GM12878 (cell line): ENCODE data around the gene MGARP. TPM values are rescaled to one million over a fixed set of nuclear protein-coding genes. Genes with fewer than 3 reads are reported as not detected.
A peak's percentile ranks its signal among the peaks of the same experiment; 100 is the strongest.
"Not testable (repeated sequence)": the region's sequence is repeated elsewhere in the genome, so short reads cannot be mapped to it uniquely, and the experiment has no call there.

Experiments used
- ATAC-seq: fragments of 200-7000 bp; cut with Tn5 transposase; 3 replicates; pipeline ENCODE4 v1.9.1; 2020; ENCODE audit warnings: mild to moderate bottlenecking, moderate library complexity
- BruUV-seq: library from RNA; stranded (reverse); fragments of 400-500 nt; replicated peaks from 2 replicates; lab custom pipeline; 2021; lab: Mats Ljungman, UMichigan
- CTCF ChIA-PET: fragments of 300-600 bp; sonication (Branson Sonifier 250); formaldehyde crosslinking; extraction: SDS; loops from one replicate; lab custom pipeline; 2021; ENCODE audit warnings: inconsistent platforms; lab: Yijun Ruan, JAX
- POLR2A ChIA-PET: fragments of 350-600 bp; formaldehyde crosslinking; extraction: SDS; loops from one replicate; lab custom pipeline; 2021; ENCODE audit warnings: inconsistent platforms; lab: Charles Lee
- RAD21 ChIA-PET: fragments of 300-600 bp; sonication (Branson Sonifier 250); formaldehyde crosslinking; loops from one replicate; lab custom pipeline; 2023; ENCODE audit warnings: antibody characterized with exemption; ENCODE audit not compliant: unreplicated experiment; lab: Charles Lee
- SMC1A ChIA-PET: fragments of 300-600 bp; sonication (Branson Sonifier 250); formaldehyde crosslinking; loops from one replicate; lab custom pipeline; 2023; ENCODE audit not compliant: unreplicated experiment, uncharacterized antibody; lab: Charles Lee
- DNase-seq: peaks from one replicate; pipeline ENCODE4 v3.0.0-alpha.2; 2011; ENCODE audit warnings: low read depth, low spot score
- FAIRE-seq: peaks from 3 replicates; lab custom pipeline; 2011; peaks lifted over from hg19 to GRCh38; lab: Jason Lieb, UNC
- H2AFZ ChIP-seq: 2 replicates; pipeline ENCODE4 v1.6.0; 2011; ENCODE audit warnings: low read depth, low read length, control low read depth; ENCODE audit not compliant: control insufficient read depth
- H3K27ac ChIP-seq: 2 replicates; pipeline ENCODE4 v1.5.1; 2011; ENCODE audit warnings: control low read depth; ENCODE audit not compliant: control insufficient read depth, insufficient read depth
- H3K27me3 ChIP-seq, 2 experiments: replicated peaks in 1 of 2; 2 replicates each; pipeline versions ENCODE4 v1.6.0 to v1.6.1; 2011; ENCODE audit warnings: low read length in 1 of 2; ENCODE audit not compliant: control insufficient read depth in 2 of 2, insufficient read depth in 2 of 2
- H3K36me3 ChIP-seq, 2 experiments: 2 replicates each; pipeline ENCODE4 v1.5.1; 2011; ENCODE audit warnings: low read length in 1 of 2; ENCODE audit not compliant: control insufficient read depth in 2 of 2, insufficient read depth in 2 of 2
- H3K4me1 ChIP-seq: 2 replicates; pipeline ENCODE4 v1.6.1; 2011; ENCODE audit warnings: mild to moderate bottlenecking, low read length, moderate library complexity, mixed read lengths; ENCODE audit not compliant: control insufficient read depth, insufficient read depth
- H3K4me2 ChIP-seq: 2 replicates; pipeline ENCODE4 v1.6.0; 2011; ENCODE audit warnings: control low read depth; ENCODE audit not compliant: control insufficient read depth, insufficient read depth
- H3K4me3 ChIP-seq: fragments of 200-600 bp; sonication (generic); 2 replicates; pipeline ENCODE4 v1.5.1; 2016
- H3K79me2 ChIP-seq: 2 replicates; pipeline ENCODE4 v1.6.0; 2011; ENCODE audit warnings: low read length; ENCODE audit not compliant: control insufficient read depth, insufficient read depth
- H3K9ac ChIP-seq: 2 replicates; pipeline ENCODE4 v1.8.0; 2011; ENCODE audit warnings: low read length, control low read depth, mixed read lengths; ENCODE audit not compliant: control insufficient read depth, insufficient read depth
- H3K9me3 ChIP-seq: replicated peaks from 3 replicates; pipeline ENCODE4 v1.5.1; 2011; ENCODE audit warnings: mild to moderate bottlenecking, low read length; ENCODE audit not compliant: control insufficient read depth, insufficient read depth
- H4K20me1 ChIP-seq: 2 replicates; pipeline ENCODE4 v1.6.0; 2011; ENCODE audit not compliant: control insufficient read depth, insufficient read depth
- DPF2 ChIP-seq: fragments of 450-650 bp; IDR thresholded peaks from 2 replicates; pipeline ENCODE4 v1.6.1; 2017; ENCODE audit warnings: mild to moderate bottlenecking
- E2F8 ChIP-seq: fragments of 450-650 bp; IDR thresholded peaks from 2 replicates; pipeline ENCODE4 v1.6.1; 2018; ENCODE audit warnings: mild to moderate bottlenecking, low read depth, moderate library complexity; ENCODE audit not compliant: partially characterized antibody
- MYC ChIP-seq: IDR thresholded peaks from 2 replicates; pipeline ENCODE4 v1.6.1; 2011; ENCODE audit warnings: mild to moderate bottlenecking, low read length, moderate library complexity, inconsistent platforms; ENCODE audit not compliant: insufficient read depth, insufficient replicate concordance, insufficient read length, severe bottlenecking
- SRF ChIP-seq, 2 experiments: IDR thresholded peaks; 2 replicates each; pipeline ENCODE4 v1.6.1; 2011; ENCODE audit warnings: low read depth in 2 of 2, low read length in 2 of 2, mild to moderate bottlenecking in 1 of 2, moderate library complexity in 1 of 2
- YBX1 ChIP-seq: fragments of 450-650 bp; IDR thresholded peaks from 2 replicates; pipeline ENCODE4 v1.6.1; 2016; ENCODE audit warnings: antibody characterized with exemption
- ZNF592 ChIP-seq: fragments of 450-650 bp; IDR thresholded peaks from 2 replicates; pipeline ENCODE4 v1.6.1; 2017; ENCODE audit warnings: mild to moderate bottlenecking, moderate library complexity
- WGBS: methylation state at CpG from one replicate; pipeline ENCODE4 v1.1.6; 2016; ENCODE audit warnings: low lambda C conversion rate; ENCODE audit not compliant: insufficient replicate concordance, insufficient coverage; ENCODE audit errors: missing lambda C conversion rate; 5-methylcytosine and 5-hydroxymethylcytosine counted together
- in situ Hi-C: fragments of 300-500 bp; cut with MboI; formaldehyde crosslinking; loops from 9 replicates; pipeline ENCODE4 v1.14.3; 2018; ENCODE audit warnings: mixed read lengths
- intact Hi-C: fragments of 100-400 bp; cut with micrococcal nuclease; formaldehyde crosslinking; loops from one replicate; pipeline ENCODE4 v1.14.2; 2022; ENCODE audit not compliant: unreplicated experiment
- polyA plus RNA-seq, 11 experiments: library from polyadenylated mRNA; depleted of rRNA in 4 of 11; unstranded in 6 of 11; stranded (reverse) in 5 of 11; fragments of >200 nt; fragmentation: Nextera tagmentation in 4 of 11; fragmentation: Illumina TruSeq in 1 of 11; extraction: Ambion mirVana in 4 of 11; extraction: Trizol in 1 of 11; gene quantifications; 1 replicate in 1 of 11; 2 replicates in 10 of 11; pipeline versions ENCODE4 v1.2.1 to v1.2.3, GENCODE V29; 2011 to 2016; ENCODE audit warnings: inconsistent platforms in 2 of 11, missing spikeins in 2 of 11, low read depth in 1 of 11
- total RNA-seq, 4 experiments: library from RNA; depleted of rRNA in 3 of 4; stranded (reverse); fragments of >200 nt in 3 of 4; fragmentation: Illumina TruSeq in 1 of 4; extraction: Trizol in 1 of 4; gene quantifications; 2 replicates each; pipeline versions ENCODE4 v1.2.1 to v1.2.3, GENCODE V29; 2013 to 2021

MGARP gene
- total and polyA plus RNA-seq, 10 of the 15 experiments (the other 5 are each of a cell fraction or from before 2014, with no cell fraction given) = 0.04 to 0.23 (median 0.08) TPM; not detected in 7

GRCh38 chr4:139322070-139322469 is 42.0 kb upstream of the MGARP start:
- in situ Hi-C loops = loop anchor here (25.0 kb wide), 1 partner anchor 1110 kb away; no protein-coding TSS in a partner anchor
- intact Hi-C loops, H3K9ac ChIP-seq, H3K4me2 ChIP-seq, H3K4me1 ChIP-seq, FAIRE-seq, BruUV-seq, H3K36me3 ChIP-seq, H3K27me3 ChIP-seq, H2AFZ ChIP-seq, DNase-seq, H3K4me3 ChIP-seq, H4K20me1 ChIP-seq, H3K27ac ChIP-seq, H3K9me3 ChIP-seq: not testable (repeated sequence)
- 67% methylated on average over 1 of the region's 1 CpG for WGBS
- peak; percentile 27; the same call in 2 of the 3 replicates for ATAC-seq
- peaks cover 93% of the 10 kb centered on the region for H3K79me2 ChIP-seq
- peak in 1 of 2 experiments; percentile 69; a peak in 1 of 4 replicates for TF ChIP-seq SRF (IDR thresholded peaks at IDR 0.05; ENCODE audit: low read depth in 2 of 2, low read length in 2 of 2)
- ChIA-PET CTCF (interaction anchor here (0.6 to 2.0 kb wide), 4 partner anchors 10 to 26 kb away, joined by 3 to 7 read pairs (median 4); no protein-coding TSS in a partner anchor), RAD21 (interaction anchor here (1.0 kb wide), 1 partner anchor 8 kb away, joined by 5 read pairs; no protein-coding TSS in a partner anchor), SMC1A (interaction anchor here (1.1 to 1.3 kb wide), 3 partner anchors 14 to 292 kb away, joined by 3 to 5 read pairs (median 3); no protein-coding TSS in a partner anchor), POLR2A (interaction anchor here (1.2 to 3.2 kb wide), 2 partner anchors 9 to 10 kb away, joined by 3 to 16 read pairs; no protein-coding TSS in a partner anchor)

DNA sequence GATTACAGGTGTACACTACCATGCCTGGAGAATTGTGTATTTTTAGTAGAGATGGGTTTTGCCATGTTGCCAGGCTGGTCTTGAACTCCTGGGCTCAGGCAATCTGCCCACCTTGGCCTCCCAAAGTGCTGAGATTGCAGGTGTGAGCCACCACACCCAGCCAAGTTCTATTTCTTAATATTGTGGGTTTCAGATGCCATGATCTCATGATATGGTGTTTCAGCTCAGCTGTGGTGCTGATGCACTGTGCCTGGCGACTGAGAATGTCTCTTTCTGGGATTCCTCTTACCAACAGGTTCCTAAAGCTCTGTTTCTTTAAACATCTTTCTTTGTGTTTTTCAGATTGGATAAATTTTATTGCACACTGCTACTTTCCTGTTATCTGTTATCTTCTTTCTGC is 39.5 kb upstream of the MGARP start:
- DNase-seq (no peak), FAIRE-seq (no peak), ATAC-seq (no peak)
- Histone ChIP-seq H3K27me3 (no peaks in the 10 kb centered on the region), H3K27ac (no peak overlapping the region), H3K4me3 (no peak overlapping the region), H3K9me3 (no peaks in the 10 kb centered on the region; the same call in none of the 3 replicates), H3K4me1 (peaks cover 8% of the 10 kb centered on the region), H3K79me2 (peaks cover 93% of the 10 kb centered on the region), H2AFZ (no peak overlapping the region), H3K9ac (no peak overlapping the region), H4K20me1 (no peaks in the 10 kb centered on the region), H3K4me2 (no peak overlapping the region), H3K36me3 (no peaks in the 10 kb centered on the region; a peak in 1 of 4 replicates)
- intact Hi-C loops (no loop called here), in situ Hi-C loops (loop anchor here (25.0 kb wide), 1 partner anchor 1107 kb away; no protein-coding TSS in a partner anchor)
- RAD21 ChIA-PET = no interaction called here
- no TSS peak for BruUV-seq
- SMC1A ChIA-PET = interaction anchor here (1.5 kb wide), 1 partner anchor 18 kb away, joined by 4 read pairs; the partner anchor contains the start of gene NAA15
- WGBS = 100% methylated on average over 1 of the region's 1 CpG
- POLR2A ChIA-PET = interaction anchor here (1.3 kb wide), 1 partner anchor 20 kb away, joined by 4 read pairs; no protein-coding TSS in a partner anchor
- CTCF ChIA-PET = no interaction called here
- TF ChIP-seq DPF2 = no peak
- TF ChIP-seq YBX1 = no peak
- TF ChIP-seq ZNF592 = no peak
- no peak for TF ChIP-seq E2F8
- TF ChIP-seq MYC = no peak
